ENCODE measurements around the gene HS6ST1.

- TF ChIP-seq CTCF (IDR thresholded peaks at IDR 0.05) = no peak
- no peak for TF ChIP-seq EZH2 (IDR thresholded peaks at IDR 0.05; ENCODE audit: borderline replicate concordance, insufficient read depth, low read depth, low read length, poor library complexity, severe bottlenecking)
These were observed 27.4 kb downstream of the HS6ST1 start for GRCh38 chr2:128291161-128291843.

All from B cell (primary cell).